ENCODE measurements around the gene EPN2.

DNA sequence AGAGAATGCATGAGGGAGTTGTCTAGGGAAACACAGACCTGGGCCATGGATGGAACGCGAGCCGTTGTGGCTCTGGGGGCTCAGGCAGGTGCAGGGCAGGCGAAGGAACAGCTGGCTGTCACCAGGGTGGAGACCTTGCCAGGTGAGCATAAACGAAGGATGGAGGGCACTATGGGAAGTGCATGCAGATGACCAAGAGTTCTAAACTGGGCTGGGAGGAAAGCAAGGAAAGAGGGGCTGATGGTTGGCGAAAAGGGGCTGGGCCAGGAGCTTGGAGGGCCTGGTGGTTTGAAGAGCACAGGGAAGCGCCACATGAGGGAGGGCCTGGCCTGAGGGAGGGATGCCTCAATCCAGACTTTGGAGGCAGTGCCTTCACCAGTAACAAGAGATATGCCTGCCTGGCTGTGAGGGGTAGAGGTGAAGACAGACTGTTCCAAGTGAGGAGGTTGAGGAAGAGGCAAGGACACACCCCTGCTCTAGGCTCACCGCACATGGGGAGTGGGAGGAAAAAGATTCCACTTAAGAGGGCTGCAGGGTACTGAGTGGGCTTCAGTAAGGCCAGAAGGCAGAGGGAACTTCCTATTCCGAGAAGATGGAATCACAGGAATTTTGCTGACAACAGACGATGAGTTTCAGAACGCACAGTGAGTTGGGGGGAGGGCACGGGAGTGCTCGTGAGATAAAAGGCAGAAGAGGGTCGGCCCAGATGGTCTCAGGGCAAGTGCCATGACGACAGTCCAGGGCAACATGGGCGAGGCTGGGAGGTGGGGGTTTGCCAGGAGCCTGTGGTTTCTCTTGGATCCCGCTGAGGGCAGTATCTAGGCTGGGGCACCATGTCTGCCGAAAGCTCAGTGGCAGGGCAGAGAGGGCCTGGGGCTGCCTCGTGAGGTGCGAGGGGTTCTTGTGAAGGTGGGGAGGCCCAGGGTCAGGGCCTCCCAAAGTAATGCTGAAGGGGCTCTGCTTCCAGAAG is 104.8 kb downstream of the EPN2 start:
- TF ChIP-seq, protein P1, sequence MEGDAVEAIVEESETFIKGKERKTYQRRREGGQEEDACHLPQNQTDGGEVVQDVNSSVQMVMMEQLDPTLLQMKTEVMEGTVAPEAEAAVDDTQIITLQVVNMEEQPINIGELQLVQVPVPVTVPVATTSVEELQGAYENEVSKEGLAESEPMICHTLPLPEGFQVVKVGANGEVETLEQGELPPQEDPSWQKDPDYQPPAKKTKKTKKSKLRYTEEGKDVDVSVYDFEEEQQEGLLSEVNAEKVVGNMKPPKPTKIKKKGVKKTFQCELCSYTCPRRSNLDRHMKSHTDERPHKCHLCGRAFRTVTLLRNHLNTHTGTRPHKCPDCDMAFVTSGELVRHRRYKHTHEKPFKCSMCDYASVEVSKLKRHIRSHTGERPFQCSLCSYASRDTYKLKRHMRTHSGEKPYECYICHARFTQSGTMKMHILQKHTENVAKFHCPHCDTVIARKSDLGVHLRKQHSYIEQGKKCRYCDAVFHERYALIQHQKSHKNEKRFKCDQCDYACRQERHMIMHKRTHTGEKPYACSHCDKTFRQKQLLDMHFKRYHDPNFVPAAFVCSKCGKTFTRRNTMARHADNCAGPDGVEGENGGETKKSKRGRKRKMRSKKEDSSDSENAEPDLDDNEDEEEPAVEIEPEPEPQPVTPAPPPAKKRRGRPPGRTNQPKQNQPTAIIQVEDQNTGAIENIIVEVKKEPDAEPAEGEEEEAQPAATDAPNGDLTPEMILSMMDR (IDR thresholded peaks at IDR 0.05) = no peak
- no peak for TF ChIP-seq POLR2A (IDR thresholded peaks at IDR 0.05)
